ENCODE results near the gene TF. TPM values are rescaled to one million over a fixed set of nuclear protein-coding genes. Genes with fewer than 3 reads are reported as not detected.

The TF gene
- total RNA-seq, 1 experiment from 2014 or later: 0.09 TPM

GRCh38 chr3:133838296-133838789 is 92.2 kb downstream of the TF start:
- Histone ChIP-seq H3K9me3 (ENCODE audit: control insufficient read depth, low read depth, low read length) (no peaks in the 10 kb centered on the region), H4K5ac (ENCODE audit: insufficient read length, low read depth, low read length) (no peak overlapping the region), H2BK12ac (ENCODE audit: insufficient read length, low read depth, low read length) (no peak overlapping the region), H3K4ac (ENCODE audit: low read depth, low read length) (no peak overlapping the region), H3K56ac (ENCODE audit: insufficient read length, low read depth, low read length) (no peak overlapping the region), H3K27ac (ENCODE audit: insufficient read length, low read depth, low read length) (no peak overlapping the region), H4K8ac (replicated peaks; ENCODE audit: insufficient read length, low read depth, low read length) (no peak overlapping the region), H3K23me2 (ENCODE audit: insufficient read length, low read depth, low read length, poor library complexity, severe bottlenecking) (no peaks in the 10 kb centered on the region), H3K9ac (ENCODE audit: extremely low read depth, insufficient read length, low read length) (no peak overlapping the region), H2BK5ac (ENCODE audit: insufficient read length, low read length) (no peak overlapping the region), H3K18ac (ENCODE audit: insufficient read length, low read depth, low read length) (no peak overlapping the region), H3K14ac (ENCODE audit: insufficient read depth, low read length) (no peak overlapping the region), H2BK20ac (ENCODE audit: low read depth, low read length, poor library complexity, severe bottlenecking) (no peak overlapping the region), H3K4me2 (ENCODE audit: insufficient read depth, insufficient read length, low read length) (no peak overlapping the region), H3K4me1 (ENCODE audit: insufficient read depth, low read length) (no peaks in the 10 kb centered on the region), H4K20me1 (ENCODE audit: control insufficient read depth, insufficient read depth, insufficient read length) (no peaks in the 10 kb centered on the region), H3K23ac (ENCODE audit: insufficient read length, low read depth, low read length) (no peak overlapping the region), H3T11ph (ENCODE audit: low read length) (no peak overlapping the region), H4K91ac (ENCODE audit: insufficient read length, low read depth, low read length) (no peak overlapping the region), H3K79me1 (ENCODE audit: insufficient read depth, low read depth, low read length, poor library complexity, severe bottlenecking) (no peaks in the 10 kb centered on the region), H2BK120ac (ENCODE audit: low read depth, low read length, poor library complexity, severe bottlenecking) (no peak overlapping the region), H2AK5ac (ENCODE audit: insufficient read length, low read length) (no peak overlapping the region), H3K27me3 (ENCODE audit: insufficient read depth, low read length) (no peaks in the 10 kb centered on the region), H2BK15ac (ENCODE audit: low read depth, low read length) (no peak overlapping the region), H3K79me2 (ENCODE audit: insufficient read depth, low read length) (no peaks in the 10 kb centered on the region), H2AFZ (ENCODE audit: low read length) (no peak overlapping the region)
- no peak for DNase-seq
- Mint-ChIP-seq H3K4me3 (no peak overlapping the region), H3K27me3 (ENCODE audit: low read depth) (no peaks in the 10 kb centered on the region), H3K4me1 (no peaks in the 10 kb centered on the region), H3K9me3 (no peaks in the 10 kb centered on the region), H3K27ac (no peak overlapping the region; a peak in 2 of 7 replicates), H3K36me3 (ENCODE audit: insufficient read depth in 1 of 3, low read depth in 3 of 3) (peaks cover 0 to 3% (median 1%) of the 10 kb centered on the region in 3 experiments; a peak in 1 of 7 replicates)
- TF ChIP-seq CTCF (conservative IDR thresholded peaks at IDR 0.05): no peak
- WGBS (ENCODE audit: extremely low coverage, insufficient read length, low lambda C conversion rate): no CpG with 5 or more reads among the region's 4 CpGs

Measured in H9 (cell line).